Ecto neural progenitor cell (in vitro differentiated cells): ENCODE data around the gene ANKRD33B.

ENCODE experiments used
- DNase-seq: peaks from one replicate; pipeline ENCODE4 v3.0.0-alpha.2; 2018; ENCODE audit warnings: low spot score

Gene ANKRD33B

GRCh38 chr5:10676946-10677345, 113.1 kb downstream of the ANKRD33B start:
- no peak for DNase-seq

- DNase-seq, result no peak
These were observed 113.7 kb downstream of the ANKRD33B start for GRCh38 chr5:10677533-10677932.

GRCh38 chr5:10678244-10678643, 114.4 kb downstream of the ANKRD33B start:
- DNase-seq, result no peak

- no peak for DNase-seq
These were observed 115.6 kb downstream of the ANKRD33B start for GRCh38 chr5:10679336-10679988.

- DNase-seq, result no peak
These were observed 117.1 kb downstream of the ANKRD33B start for GRCh38 chr5:10680876-10681481.

- DNase-seq, result no peak
These were observed 118.1 kb downstream of the ANKRD33B start for GRCh38 chr5:10681731-10682679.

- DNase-seq, result no peak
These were observed 119.1 kb downstream of the ANKRD33B start for GRCh38 chr5:10682801-10683525.

- no peak for DNase-seq
These were observed 120.6 kb downstream of the ANKRD33B start for GRCh38 chr5:10684303-10685086.

GRCh38 chr5:10685115-10685521, 121.2 kb downstream of the ANKRD33B start:
- DNase-seq, result no peak

- DNase-seq, result no peak
These were observed 123.0 kb downstream of the ANKRD33B start for GRCh38 chr5:10686890-10687289.

GRCh38 chr5:10688651-10689171, 124.8 kb downstream of the ANKRD33B start:
- no peak for DNase-seq

- peak; percentile 51 for DNase-seq
These were observed 125.7 kb downstream of the ANKRD33B start for GRCh38 chr5:10689391-10690081.

- DNase-seq, result no peak
These were observed 126.9 kb downstream of the ANKRD33B start for GRCh38 chr5:10690460-10691440.

GRCh38 chr5:10691826-10692785, 128.2 kb downstream of the ANKRD33B start:
- DNase-seq, result no peak

GRCh38 chr5:10695055-10695649, 131.3 kb downstream of the ANKRD33B start:
- DNase-seq, result peak; percentile 76

GRCh38 chr5:10695759-10696543, 132.1 kb downstream of the ANKRD33B start:
- no peak for DNase-seq
